NCI-H446 (cell line): ENCODE results near the gene DPH6.
"Not testable (repeated sequence)": the region's sequence is repeated elsewhere in the genome, so short reads cannot be mapped to it uniquely, and the experiment has no call there.

Experiments
- DNase-seq, 2 experiments: peaks; one replicate each; lab custom pipeline; 2025; lab: John Stamatoyannopoulos, UW

Gene DPH6

GRCh38 chr15:35437157-35437556, 108.8 kb downstream of the DPH6 start:
- DNase-seq = no peak

GRCh38 chr15:35436422-35436821, 109.5 kb downstream of the DPH6 start:
- no peak for DNase-seq

GRCh38 chr15:35431281-35431680, 114.7 kb downstream of the DPH6 start:
- no peak for DNase-seq

- DNase-seq = no peak
Measured at GRCh38 chr15:35430301-35430700, 115.7 kb downstream of the DPH6 start.

- DNase-seq = no peak
Measured at GRCh38 chr15:35427496-35427895, 118.5 kb downstream of the DPH6 start.

GRCh38 chr15:35427091-35427490, 118.9 kb downstream of the DPH6 start:
- DNase-seq = no peak

- DNase-seq = no peak
Measured at GRCh38 chr15:35410775-35411174, 135.2 kb downstream of the DPH6 start.

- DNase-seq = no peak
Measured at GRCh38 chr15:35399901-35400300, 146.1 kb downstream of the DPH6 start.

- no peak for DNase-seq
Measured at GRCh38 chr15:35397027-35397426, 148.9 kb downstream of the DPH6 start.

GRCh38 chr15:35394416-35394815, 151.5 kb downstream of the DPH6 start:
- no peak for DNase-seq

- no peak for DNase-seq
Measured at GRCh38 chr15:35393398-35393797, 152.6 kb downstream of the DPH6 start.

- not testable (repeated sequence) for DNase-seq
Measured at GRCh38 chr15:35391408-35391984, 154.5 kb downstream of the DPH6 start.

- no peak for DNase-seq
Measured at GRCh38 chr15:35383506-35383905, 162.5 kb downstream of the DPH6 start.

- DNase-seq = no peak
Measured at GRCh38 chr15:35381328-35381727, 164.6 kb downstream of the DPH6 start.

GRCh38 chr15:35379972-35380371, 166.0 kb downstream of the DPH6 start:
- DNase-seq = no peak

- DNase-seq = not testable (repeated sequence)
Measured at GRCh38 chr15:35378454-35378853, 167.5 kb downstream of the DPH6 start.

- DNase-seq = no peak
Measured at GRCh38 chr15:35376707-35377106, 169.3 kb downstream of the DPH6 start.

GRCh38 chr15:35374661-35375060, 171.3 kb downstream of the DPH6 start:
- no peak for DNase-seq

- no peak for DNase-seq
Measured at GRCh38 chr15:35362195-35362829, 183.7 kb downstream of the DPH6 start.

- no peak for DNase-seq
Measured at GRCh38 chr15:35358824-35359223, 187.1 kb downstream of the DPH6 start.

GRCh38 chr15:35351059-35351458, 194.9 kb downstream of the DPH6 start:
- DNase-seq = no peak

GRCh38 chr15:35349916-35350315, 196.0 kb downstream of the DPH6 start:
- no peak for DNase-seq

GRCh38 chr15:35330916-35331315, 215.0 kb downstream of the DPH6 start:
- DNase-seq = no peak

GRCh38 chr15:35330048-35330695, 215.8 kb downstream of the DPH6 start:
- no peak for DNase-seq
